Measurements from ENCODE around the gene METTL4. TPM values are rescaled to one million over a fixed set of nuclear protein-coding genes. Genes with fewer than 3 reads are reported as not detected.
"Not testable (repeated sequence)": the region's sequence is repeated elsewhere in the genome, so short reads cannot be mapped to it uniquely, and the experiment has no call there.

METTL4 gene
- total RNA-seq, 2 experiments from 2014 or later = 19.4 to 20.6 TPM

DNA sequence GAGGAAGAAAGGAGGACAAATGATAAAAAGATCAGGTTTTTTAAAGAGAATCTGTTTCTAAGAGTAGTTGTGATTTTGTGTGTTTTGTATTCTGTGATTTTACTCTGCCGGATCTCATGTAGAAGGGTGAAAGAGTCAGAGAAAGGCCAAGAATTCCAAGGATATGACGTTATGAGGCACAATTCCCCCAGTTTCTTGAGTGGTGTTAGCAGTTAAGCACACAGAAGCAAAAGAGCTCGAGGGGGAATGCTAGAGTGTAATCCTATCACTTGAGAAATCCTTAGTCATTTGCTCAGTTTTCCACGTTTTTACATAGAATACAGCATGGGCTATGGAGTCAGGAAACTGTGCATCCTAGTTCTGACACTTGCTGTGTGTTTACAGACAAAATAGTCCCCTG, 34.8 kb downstream of the METTL4 start:
- Mint-ChIP-seq H3K9me3 (no peaks in the 10 kb centered on the region), H3K27ac (no peak overlapping the region), H3K27me3 (ENCODE audit: low read depth) (no peaks in the 10 kb centered on the region), H3K4me3 (no peak overlapping the region), H3K36me3 (ENCODE audit: low read depth) (peaks cover 13% of the 10 kb centered on the region), H3K4me1 (ENCODE audit: low read depth) (no peaks in the 10 kb centered on the region)
- intact Hi-C loops (cut with micrococcal nuclease) = no loop called here
- no peak for DNase-seq
- CTCF ChIA-PET = interaction anchor here (0.6 to 2.0 kb wide), 3 partner anchors 12 to 432 kb away, joined by 3 to 6 read pairs (median 4); no protein-coding TSS in a partner anchor

DNA sequence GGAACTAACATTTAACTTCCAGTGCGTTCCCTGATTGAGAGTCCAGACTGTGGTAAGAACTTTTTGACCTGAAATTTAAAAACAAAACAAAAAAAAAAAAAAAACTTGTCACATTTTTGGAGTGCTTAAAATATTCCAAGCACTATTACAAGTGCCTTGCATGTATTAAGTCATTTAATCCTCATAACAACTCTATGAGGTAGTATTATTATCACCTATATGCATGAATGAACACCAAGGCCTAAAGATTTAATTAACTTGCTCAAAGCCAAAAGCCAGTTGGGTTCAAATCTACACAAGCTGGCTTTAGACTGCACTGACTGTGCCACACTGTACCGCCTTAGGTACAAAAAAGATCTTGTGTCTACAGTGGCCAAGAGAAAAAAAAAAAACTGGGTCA, 35.2 kb downstream of the METTL4 start:
- no peaks in the 10 kb centered on the region for H3K4me1 Mint-ChIP-seq (ENCODE audit: low read depth)
- intact Hi-C loops (cut with micrococcal nuclease) = no loop called here
- H3K27me3 Mint-ChIP-seq (ENCODE audit: low read depth) = no peaks in the 10 kb centered on the region
- H3K9me3 Mint-ChIP-seq = no peaks in the 10 kb centered on the region
- CTCF ChIA-PET = interaction anchor here (0.6 to 2.0 kb wide), 3 partner anchors 13 to 431 kb away, joined by 3 to 6 read pairs (median 4); no protein-coding TSS in a partner anchor
- no peak for DNase-seq
- H3K36me3 Mint-ChIP-seq (ENCODE audit: low read depth) = peaks cover 13% of the 10 kb centered on the region
- no peak overlapping the region for H3K4me3 Mint-ChIP-seq
- no peak overlapping the region for H3K27ac Mint-ChIP-seq

DNA sequence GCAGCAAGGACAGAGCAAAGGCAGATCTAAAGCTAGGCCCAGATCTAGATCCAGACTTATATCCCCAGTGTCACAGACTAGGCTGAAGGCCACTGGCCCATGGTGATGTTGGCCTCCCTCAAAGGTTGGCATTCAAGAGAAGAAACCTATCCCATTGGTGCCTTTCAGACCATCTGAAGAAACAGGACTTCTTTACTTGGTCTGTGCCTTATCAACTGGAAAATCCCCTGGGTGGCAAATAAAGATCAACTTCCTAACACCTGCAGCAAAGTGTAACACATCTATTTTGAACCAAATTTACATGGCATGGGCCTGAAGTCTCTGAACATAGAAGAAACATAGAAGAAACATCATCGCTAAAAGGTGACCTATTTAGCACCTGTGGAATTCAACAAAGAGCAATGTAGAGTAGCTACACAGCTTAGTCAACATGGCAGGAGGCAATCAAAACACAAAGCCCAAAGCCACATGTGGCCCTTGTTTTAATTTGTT, 35.8 kb downstream of the METTL4 start:
- intact Hi-C loops (cut with micrococcal nuclease) = no loop called here
- Mint-ChIP-seq H3K4me1 (ENCODE audit: low read depth) (no peaks in the 10 kb centered on the region), H3K27me3 (ENCODE audit: low read depth) (no peaks in the 10 kb centered on the region), H3K27ac (no peak overlapping the region), H3K4me3 (no peak overlapping the region), H3K9me3 (no peaks in the 10 kb centered on the region), H3K36me3 (ENCODE audit: low read depth) (peaks cover 13% of the 10 kb centered on the region)
- CTCF ChIA-PET = interaction anchor here (1.6 kb wide), 1 partner anchor 199 kb away, joined by 5 read pairs; no protein-coding TSS in a partner anchor
- no peak for DNase-seq

DNA sequence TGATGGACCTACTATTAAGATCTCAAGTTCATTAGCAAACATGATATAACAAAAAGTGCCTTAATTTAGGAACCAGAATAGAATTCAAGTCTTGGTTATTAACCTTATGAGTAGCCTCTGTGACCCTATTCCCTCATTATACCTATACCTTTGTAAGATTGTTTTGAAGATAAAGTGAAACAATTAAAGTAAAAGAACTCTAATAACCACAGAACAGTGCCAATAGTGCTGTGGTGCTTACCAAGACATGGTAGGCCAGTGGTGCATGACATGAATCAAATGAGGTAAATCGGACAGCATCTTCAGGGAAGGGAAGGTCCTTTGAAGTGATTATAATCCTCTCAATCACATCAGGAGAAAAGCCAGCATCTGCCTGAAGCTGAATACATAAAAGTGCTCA, 36.4 kb downstream of the METTL4 start:
- peaks cover 13% of the 10 kb centered on the region for H3K36me3 Mint-ChIP-seq (ENCODE audit: low read depth)
- H3K27ac Mint-ChIP-seq = no peak overlapping the region
- H3K4me3 Mint-ChIP-seq = no peak overlapping the region
- H3K27me3 Mint-ChIP-seq (ENCODE audit: low read depth) = no peaks in the 10 kb centered on the region
- H3K4me1 Mint-ChIP-seq (ENCODE audit: low read depth) = no peaks in the 10 kb centered on the region
- DNase-seq = no peak
- CTCF ChIA-PET = interaction anchor here (1.2 to 1.6 kb wide), 2 partner anchors 12 to 198 kb away, joined by 3 to 5 read pairs; no protein-coding TSS in a partner anchor
- intact Hi-C loops (cut with micrococcal nuclease) = no loop called here
- no peaks in the 10 kb centered on the region for H3K9me3 Mint-ChIP-seq

DNA sequence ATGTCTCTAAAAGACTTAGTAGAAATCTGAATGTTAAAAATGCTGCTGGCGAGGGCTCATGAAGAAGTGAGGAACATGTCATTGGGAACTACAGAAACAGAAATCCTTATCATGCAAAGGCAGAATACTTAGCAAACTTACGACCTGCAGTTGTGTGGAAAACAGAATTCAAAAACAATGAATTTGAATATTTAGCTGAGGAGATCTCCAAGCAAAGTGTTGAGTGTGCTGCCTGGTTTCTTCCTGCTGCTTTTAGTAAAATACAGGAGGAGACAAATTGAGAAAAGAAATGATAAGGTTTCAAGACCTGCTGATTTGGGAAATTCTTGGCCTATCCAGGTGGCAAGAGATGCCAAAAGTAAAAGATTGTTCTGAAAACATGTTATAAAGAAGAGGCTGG, 38.5 kb downstream of the METTL4 start:
- no peak overlapping the region for H3K27ac Mint-ChIP-seq
- no peak for DNase-seq
- no peaks in the 10 kb centered on the region for H3K9me3 Mint-ChIP-seq
- H3K4me1 Mint-ChIP-seq (ENCODE audit: low read depth) = no peaks in the 10 kb centered on the region
- H3K36me3 Mint-ChIP-seq (ENCODE audit: low read depth) = peaks cover 11% of the 10 kb centered on the region
- H3K4me3 Mint-ChIP-seq = no peak overlapping the region
- H3K27me3 Mint-ChIP-seq (ENCODE audit: low read depth) = no peaks in the 10 kb centered on the region
- intact Hi-C loops (cut with micrococcal nuclease) = no loop called here
- CTCF ChIA-PET = interaction anchor here (1.0 to 1.2 kb wide), 3 partner anchors 9 to 16 kb away, joined by 3 to 4 read pairs (median 3); no protein-coding TSS in a partner anchor

DNA sequence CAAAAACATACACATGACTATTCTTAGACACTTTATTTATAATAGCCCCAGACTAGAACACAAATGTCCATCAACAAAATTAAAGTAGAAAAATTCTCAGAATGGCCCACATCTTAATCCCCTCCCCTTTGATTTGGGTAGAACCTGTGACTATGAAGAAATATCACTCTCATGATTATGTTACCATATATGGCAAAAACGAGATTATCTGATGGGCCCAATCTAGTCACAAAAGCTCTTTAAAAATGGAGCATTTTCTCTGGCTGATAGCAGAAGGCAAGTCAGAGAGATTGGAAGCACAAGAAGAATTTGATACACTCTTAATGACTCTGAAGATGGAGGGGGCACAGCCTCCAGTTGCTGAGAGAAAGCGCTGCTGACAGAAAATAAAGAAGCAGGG, 39.6 kb downstream of the METTL4 start:
- intact Hi-C loops (cut with micrococcal nuclease) = no loop called here
- H3K27ac Mint-ChIP-seq = no peak overlapping the region

DNA sequence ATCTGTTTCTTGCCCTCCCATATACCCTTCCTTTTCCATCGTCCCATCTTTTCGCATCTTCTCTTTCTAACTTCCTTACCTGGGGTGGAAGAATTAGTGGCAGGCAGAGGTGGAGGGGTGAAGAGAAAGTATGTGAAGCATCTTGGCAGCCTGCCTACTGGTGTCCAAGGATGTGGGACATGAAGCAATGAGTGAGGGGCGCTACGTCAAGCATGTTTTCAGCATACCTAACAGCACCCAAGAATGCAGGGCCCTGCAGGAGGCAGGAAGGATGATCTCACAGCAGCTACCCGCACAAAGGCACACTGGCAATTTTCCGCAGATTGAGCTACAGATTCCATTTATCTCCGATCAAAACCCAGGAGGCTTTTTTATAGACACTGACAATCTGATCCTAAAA, 42.2 kb downstream of the METTL4 start:
- no peak for DNase-seq
- H3K4me1 Mint-ChIP-seq (ENCODE audit: low read depth) = no peaks in the 10 kb centered on the region
- no peak overlapping the region for H3K27ac Mint-ChIP-seq
- CTCF ChIA-PET = no interaction called here
- intact Hi-C loops (cut with micrococcal nuclease) = no loop called here
- H3K9me3 Mint-ChIP-seq = no peaks in the 10 kb centered on the region
- peaks cover 11% of the 10 kb centered on the region for H3K36me3 Mint-ChIP-seq (ENCODE audit: low read depth)
- no peaks in the 10 kb centered on the region for H3K27me3 Mint-ChIP-seq (ENCODE audit: low read depth)
- no peak overlapping the region for H3K4me3 Mint-ChIP-seq

More for the DNA sequence above, 39.6 kb downstream of the METTL4 start:
- CTCF ChIA-PET = interaction anchor here (1.0 to 1.2 kb wide), 3 partner anchors 10 to 17 kb away, joined by 3 to 4 read pairs (median 3); no protein-coding TSS in a partner anchor
- no peaks in the 10 kb centered on the region for H3K4me1 Mint-ChIP-seq (ENCODE audit: low read depth)
- H3K4me3 Mint-ChIP-seq = no peak overlapping the region
- no peaks in the 10 kb centered on the region for H3K27me3 Mint-ChIP-seq (ENCODE audit: low read depth)
- DNase-seq = no peak
- H3K9me3 Mint-ChIP-seq = no peaks in the 10 kb centered on the region
- peaks cover 11% of the 10 kb centered on the region for H3K36me3 Mint-ChIP-seq (ENCODE audit: low read depth)

DNA sequence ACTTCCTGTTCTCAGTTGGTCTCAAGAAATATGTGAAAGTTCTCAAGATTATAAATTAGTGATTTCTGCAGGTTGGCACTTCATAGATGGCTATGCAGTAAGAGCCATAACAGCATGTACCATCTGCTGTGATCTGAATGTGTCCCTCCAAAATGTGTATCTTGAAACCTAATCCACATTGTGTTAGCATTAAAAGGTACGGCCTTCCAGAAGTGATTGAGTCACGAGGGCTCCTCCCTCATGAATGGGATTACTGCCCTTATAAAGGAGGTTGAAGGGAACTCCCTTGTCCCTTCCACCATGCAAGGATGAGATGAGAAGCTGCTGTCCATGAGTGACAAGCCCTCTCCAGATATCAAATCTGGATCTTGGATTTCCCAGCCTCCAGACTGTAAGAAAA, 45.0 kb downstream of the METTL4 start:
- H3K9me3 Mint-ChIP-seq = no peaks in the 10 kb centered on the region
- no peaks in the 10 kb centered on the region for H3K4me1 Mint-ChIP-seq (ENCODE audit: low read depth)
- no peak overlapping the region for H3K27ac Mint-ChIP-seq
- DNase-seq = no peak
- H3K27me3 Mint-ChIP-seq (ENCODE audit: low read depth) = no peaks in the 10 kb centered on the region
- H3K36me3 Mint-ChIP-seq (ENCODE audit: low read depth) = no peaks in the 10 kb centered on the region
- no peak overlapping the region for H3K4me3 Mint-ChIP-seq
- CTCF ChIA-PET = no interaction called here
- intact Hi-C loops (cut with micrococcal nuclease) = no loop called here

DNA sequence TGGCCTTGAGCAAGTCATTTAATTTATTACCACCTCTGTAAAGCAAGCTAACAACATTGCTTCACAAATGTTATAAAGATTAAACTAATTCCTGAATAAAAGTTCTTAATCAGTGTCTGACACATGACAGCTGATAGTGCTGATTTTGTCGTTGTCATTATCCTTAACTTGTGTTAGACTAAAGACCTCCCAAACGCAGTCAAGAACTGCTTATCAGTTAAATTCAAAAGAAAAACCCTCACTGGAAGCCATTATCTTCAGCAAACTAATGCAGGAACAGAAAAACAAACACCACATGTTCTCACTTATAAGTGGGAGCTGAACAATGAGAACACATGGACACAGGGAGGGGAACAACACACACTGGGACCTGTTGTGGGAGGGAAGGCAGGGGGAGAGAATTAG, 46.5 kb downstream of the METTL4 start:
- H3K9me3 Mint-ChIP-seq; H3K4me1 Mint-ChIP-seq (ENCODE audit: low read depth); H3K36me3 Mint-ChIP-seq (ENCODE audit: low read depth); intact Hi-C loops (cut with micrococcal nuclease); H3K27ac Mint-ChIP-seq; DNase-seq; H3K27me3 Mint-ChIP-seq (ENCODE audit: low read depth); H3K4me3 Mint-ChIP-seq: not testable (repeated sequence)
- CTCF ChIA-PET = interaction anchor here (0.6 kb wide), 1 partner anchor 114 kb away, joined by 3 read pairs; no protein-coding TSS in a partner anchor

DNA sequence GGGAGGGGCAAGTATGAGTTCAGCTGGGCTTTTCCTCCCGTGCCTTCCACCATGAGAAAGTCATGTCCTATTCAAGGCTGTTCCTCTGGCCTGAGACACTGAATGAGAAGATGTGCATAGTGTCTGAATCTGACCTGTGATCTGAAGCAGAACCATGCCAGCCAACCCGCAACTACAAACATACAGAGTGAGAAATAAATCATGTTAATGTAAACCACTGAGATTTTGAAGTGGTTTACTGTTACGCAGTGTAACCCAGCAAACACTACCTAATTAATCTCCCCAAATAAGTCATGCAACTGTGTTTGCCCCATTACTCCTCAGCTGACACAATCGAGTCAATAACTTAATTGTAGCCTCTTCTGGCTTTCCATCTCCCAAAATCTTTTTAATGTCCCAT, 49.2 kb downstream of the METTL4 start:
- H3K9me3 Mint-ChIP-seq = no peaks in the 10 kb centered on the region
- CTCF ChIA-PET = interaction anchor here (0.5 to 0.7 kb wide), 2 partner anchors 186 to 300 kb away, joined by 3 to 4 read pairs; no protein-coding TSS in a partner anchor
- no peak overlapping the region for H3K4me3 Mint-ChIP-seq
- no peaks in the 10 kb centered on the region for H3K4me1 Mint-ChIP-seq (ENCODE audit: low read depth)
- no peak for DNase-seq
- no peak overlapping the region for H3K27ac Mint-ChIP-seq
- H3K36me3 Mint-ChIP-seq (ENCODE audit: low read depth) = no peaks in the 10 kb centered on the region
- no peaks in the 10 kb centered on the region for H3K27me3 Mint-ChIP-seq (ENCODE audit: low read depth)
- intact Hi-C loops (cut with micrococcal nuclease) = no loop called here

DNA sequence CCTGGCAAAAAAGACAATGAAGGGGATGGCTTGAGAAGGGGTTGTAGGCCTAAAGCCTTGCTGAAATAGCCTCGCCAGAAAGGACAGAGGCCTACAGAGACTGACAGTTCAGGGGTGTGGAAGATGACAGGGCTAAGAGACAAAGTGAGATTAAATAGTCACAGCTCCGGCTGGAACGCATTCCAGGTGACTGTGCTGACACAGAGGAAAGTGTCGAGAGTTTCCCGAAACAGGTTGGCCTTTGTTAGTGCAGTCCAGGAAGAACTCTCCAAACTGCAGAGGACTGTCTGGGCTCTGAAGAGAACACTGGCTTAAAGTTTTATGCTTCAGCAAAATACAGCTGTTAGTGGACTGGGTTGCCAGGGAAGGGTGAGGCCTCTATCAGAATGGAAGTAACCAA, 52.8 kb downstream of the METTL4 start:
- DNase-seq = no peak
- H3K9me3 Mint-ChIP-seq = no peaks in the 10 kb centered on the region
- H3K27me3 Mint-ChIP-seq (ENCODE audit: low read depth) = no peaks in the 10 kb centered on the region
- no peak overlapping the region for H3K27ac Mint-ChIP-seq
- no peak overlapping the region for H3K4me3 Mint-ChIP-seq
- CTCF ChIA-PET = interaction anchor here (1.4 kb wide), 1 partner anchor 23 kb away, joined by 3 read pairs; no protein-coding TSS in a partner anchor
- intact Hi-C loops (cut with micrococcal nuclease) = no loop called here
- H3K4me1 Mint-ChIP-seq (ENCODE audit: low read depth) = peaks cover 17% of the 10 kb centered on the region
- no peaks in the 10 kb centered on the region for H3K36me3 Mint-ChIP-seq (ENCODE audit: low read depth)

DNA sequence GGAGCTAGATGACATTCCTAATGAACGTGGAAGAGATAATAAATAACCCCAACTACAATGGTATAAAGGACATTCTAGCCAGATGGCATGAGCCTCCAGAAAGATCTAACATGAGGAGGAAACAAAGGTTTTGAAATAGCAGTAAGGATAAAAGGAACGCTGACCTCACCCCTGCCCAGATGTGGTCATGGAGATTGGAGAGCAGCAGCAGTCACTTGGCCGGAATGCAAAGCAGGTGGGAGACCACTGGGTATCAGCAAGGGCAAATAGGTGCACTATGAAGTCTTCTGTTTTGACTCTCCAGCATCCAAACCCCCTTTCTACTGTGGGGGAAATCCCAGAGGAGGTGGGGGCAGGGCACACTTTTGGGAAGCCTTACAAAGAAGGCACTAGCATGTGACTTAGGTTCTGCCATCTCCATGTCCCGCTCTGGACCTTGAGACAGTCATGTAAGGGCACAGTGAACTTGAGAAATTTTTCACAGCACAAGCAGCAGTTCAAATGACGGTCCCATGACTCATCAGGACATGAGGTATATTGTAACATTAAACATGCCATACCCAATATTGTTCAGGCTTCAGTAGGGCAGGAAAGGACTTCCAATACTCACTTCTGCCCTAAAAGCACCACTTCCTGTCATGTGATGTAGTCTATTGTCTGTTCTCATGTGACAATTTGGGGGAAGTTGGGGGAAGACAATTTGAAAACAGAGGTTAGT, 55.2 kb downstream of the METTL4 start:
- H3K9me3 Mint-ChIP-seq = no peaks in the 10 kb centered on the region
- CTCF ChIA-PET = no interaction called here
- no peaks in the 10 kb centered on the region for H3K27me3 Mint-ChIP-seq (ENCODE audit: low read depth)
- H3K4me3 Mint-ChIP-seq = no peak overlapping the region
- H3K36me3 Mint-ChIP-seq (ENCODE audit: low read depth) = no peaks in the 10 kb centered on the region
- peak overlapping the region; percentile 57 for H3K27ac Mint-ChIP-seq
- H3K4me1 Mint-ChIP-seq (ENCODE audit: low read depth) = peaks cover 17% of the 10 kb centered on the region
- peak; percentile 54 for DNase-seq
- intact Hi-C loops (cut with micrococcal nuclease) = no loop called here

All from activated naive CD4-positive, alpha-beta T cell treated with anti-CD3 and anti-CD28 coated beads for 36 hours (primary cell).